ENCODE results near the gene GINM1.

GRCh38 chr6:149534742-149535141 lies 31.4 kb upstream of the GINM1 start:
- no peak for TF ChIP-seq POLR2AphosphoS5 (IDR thresholded peaks at IDR 0.05; ENCODE audit: insufficient read depth in 1 of 2, low read depth in 1 of 2)
- no peak for TF ChIP-seq CTCF (IDR thresholded peaks at IDR 0.05)

Measured in vagina (tissue), 2 donors.